ENCODE results near the gene PMIS2.

PMIS2 gene

GRCh38 chr19:35556846-35557538 lies 29.0 kb upstream of the PMIS2 start:
- DNase-seq: no peak

- DNase-seq: peak; percentile 52
These were observed 28.2 kb upstream of the PMIS2 start for GRCh38 chr19:35557539-35558399.

GRCh38 chr19:35558400-35559280 lies 27.3 kb upstream of the PMIS2 start:
- no peak for DNase-seq

GRCh38 chr19:35559281-35559659 lies 26.7 kb upstream of the PMIS2 start:
- no peak for DNase-seq

GRCh38 chr19:35559781-35560180 lies 26.2 kb upstream of the PMIS2 start:
- DNase-seq: no peak

- no peak for DNase-seq
These were observed 25.7 kb upstream of the PMIS2 start for GRCh38 chr19:35560271-35560670.

GRCh38 chr19:35560677-35561076 lies 25.3 kb upstream of the PMIS2 start:
- DNase-seq: no peak

GRCh38 chr19:35561436-35561835 lies 24.5 kb upstream of the PMIS2 start:
- no peak for DNase-seq

GRCh38 chr19:35562336-35562735 lies 23.6 kb upstream of the PMIS2 start:
- no peak for DNase-seq

- DNase-seq: no peak
These were observed 23.2 kb upstream of the PMIS2 start for GRCh38 chr19:35562776-35563175.

GRCh38 chr19:35563207-35563829 lies 22.7 kb upstream of the PMIS2 start, which contains the start of gene ATP4A:
TSS of gene ATP4A (minus strand) at chr19:35563658. CDS start at chr19:35563629, 29 bp downstream.
- DNase-seq: no peak

GRCh38 chr19:35565016-35565856 lies 20.7 kb upstream of the PMIS2 start:
- no peak for DNase-seq

GRCh38 chr19:35566738-35567137 lies 19.2 kb upstream of the PMIS2 start:
- DNase-seq: no peak

- DNase-seq: no peak
These were observed 16.6 kb upstream of the PMIS2 start for GRCh38 chr19:35569281-35569781.

GRCh38 chr19:35571406-35571965 lies 14.5 kb upstream of the PMIS2 start:
- no peak for DNase-seq

- DNase-seq: no peak
These were observed 8.1 kb upstream of the PMIS2 start for GRCh38 chr19:35577918-35578317.

GRCh38 chr19:35578707-35579106 lies 7.3 kb upstream of the PMIS2 start:
- DNase-seq: no peak

- no peak for DNase-seq
These were observed 3.2 kb upstream of the PMIS2 start for GRCh38 chr19:35582760-35583159.

- no peak for DNase-seq
These were observed 1.3 kb downstream of the PMIS2 start for GRCh38 chr19:35587321-35587720.

GRCh38 chr19:35590875-35591274 lies 4.9 kb downstream of the PMIS2 start:
- no peak for DNase-seq

GRCh38 chr19:35592226-35592625 lies 6.3 kb downstream of the PMIS2 start:
- no peak for DNase-seq
